Neutrophil (primary cell): Measurements from ENCODE around the gene PALLD.

ENCODE experiments used
- H3K27ac ChIP-seq: fragments of 200-600 bp; sonication (generic); 2 replicates; pipeline ENCODE4 v1.5.1; 2016; ENCODE audit warnings: mild to moderate bottlenecking, moderate library complexity
- H3K27me3 ChIP-seq: fragments of 200-600 bp; sonication (generic); 2 replicates; pipeline ENCODE4 v1.6.0; 2016; ENCODE audit warnings: mild to moderate bottlenecking
- H3K36me3 ChIP-seq: fragments of 200-600 bp; sonication (generic); 2 replicates; pipeline ENCODE4 v1.5.1; 2017
- H3K4me1 ChIP-seq, 2 experiments: fragments of 200-600 bp in 1 of 2; sonication (generic) in 1 of 2; 1 replicate in 1 of 2; 2 replicates in 1 of 2; pipeline versions ENCODE4 v1.5.1 to v1.6.1; 2013 to 2016; ENCODE audit warnings: low read depth in 1 of 2, low read length in 1 of 2, mild to moderate bottlenecking in 1 of 2, moderate library complexity in 1 of 2; ENCODE audit not compliant: control insufficient read depth in 1 of 2, insufficient read depth in 1 of 2
- H3K4me3 ChIP-seq, 2 experiments: fragments of 200-600 bp in 1 of 2; sonication (generic) in 1 of 2; 1 replicate in 1 of 2; 2 replicates in 1 of 2; pipeline ENCODE4 v1.5.1; 2013 to 2016; ENCODE audit warnings: low read depth in 1 of 2, low read length in 1 of 2, mild to moderate bottlenecking in 1 of 2, moderate library complexity in 1 of 2
- H3K9me3 ChIP-seq: fragments of 200-600 bp; sonication (generic); 2 replicates; pipeline ENCODE4 v1.5.1; 2016
- TF ChIP-seq, protein P1 (sequence below): fragments of 200-600 bp; sonication (generic); IDR thresholded peaks from 2 replicates; pipeline ENCODE4 v1.5.1; 2016; ENCODE audit warnings: antibody characterized with exemption

Gene PALLD

DNA sequence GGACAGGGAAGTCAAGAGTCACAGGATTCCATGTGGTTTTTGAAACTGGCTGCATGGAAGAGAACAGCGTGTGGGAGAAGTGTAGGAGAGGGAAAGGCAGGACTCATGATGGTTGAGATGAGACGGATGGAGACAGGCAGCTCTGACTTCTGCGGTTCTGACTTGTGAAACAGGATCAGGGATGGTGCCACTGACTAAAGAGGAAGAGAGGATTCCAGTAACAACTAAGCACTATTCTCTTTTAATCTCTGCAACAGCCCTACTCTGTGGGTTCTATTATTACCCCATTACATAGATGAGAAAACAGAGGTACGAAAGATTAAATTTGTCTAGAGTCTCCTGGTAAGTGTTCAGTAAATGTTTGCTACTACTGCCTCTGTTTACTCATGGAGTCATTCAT lies 356.9 kb downstream of the PALLD start:
- Histone ChIP-seq H3K27ac (no peak overlapping the region), H3K9me3 (no peaks in the 10 kb centered on the region), H3K4me1 (peaks cover 11 to 20% of the 10 kb centered on the region in 2 experiments), H3K27me3 (no peaks in the 10 kb centered on the region), H3K4me3 (no peak overlapping the region), H3K36me3 (no peaks in the 10 kb centered on the region)
- TF ChIP-seq, protein P1, sequence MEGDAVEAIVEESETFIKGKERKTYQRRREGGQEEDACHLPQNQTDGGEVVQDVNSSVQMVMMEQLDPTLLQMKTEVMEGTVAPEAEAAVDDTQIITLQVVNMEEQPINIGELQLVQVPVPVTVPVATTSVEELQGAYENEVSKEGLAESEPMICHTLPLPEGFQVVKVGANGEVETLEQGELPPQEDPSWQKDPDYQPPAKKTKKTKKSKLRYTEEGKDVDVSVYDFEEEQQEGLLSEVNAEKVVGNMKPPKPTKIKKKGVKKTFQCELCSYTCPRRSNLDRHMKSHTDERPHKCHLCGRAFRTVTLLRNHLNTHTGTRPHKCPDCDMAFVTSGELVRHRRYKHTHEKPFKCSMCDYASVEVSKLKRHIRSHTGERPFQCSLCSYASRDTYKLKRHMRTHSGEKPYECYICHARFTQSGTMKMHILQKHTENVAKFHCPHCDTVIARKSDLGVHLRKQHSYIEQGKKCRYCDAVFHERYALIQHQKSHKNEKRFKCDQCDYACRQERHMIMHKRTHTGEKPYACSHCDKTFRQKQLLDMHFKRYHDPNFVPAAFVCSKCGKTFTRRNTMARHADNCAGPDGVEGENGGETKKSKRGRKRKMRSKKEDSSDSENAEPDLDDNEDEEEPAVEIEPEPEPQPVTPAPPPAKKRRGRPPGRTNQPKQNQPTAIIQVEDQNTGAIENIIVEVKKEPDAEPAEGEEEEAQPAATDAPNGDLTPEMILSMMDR: no peak

DNA sequence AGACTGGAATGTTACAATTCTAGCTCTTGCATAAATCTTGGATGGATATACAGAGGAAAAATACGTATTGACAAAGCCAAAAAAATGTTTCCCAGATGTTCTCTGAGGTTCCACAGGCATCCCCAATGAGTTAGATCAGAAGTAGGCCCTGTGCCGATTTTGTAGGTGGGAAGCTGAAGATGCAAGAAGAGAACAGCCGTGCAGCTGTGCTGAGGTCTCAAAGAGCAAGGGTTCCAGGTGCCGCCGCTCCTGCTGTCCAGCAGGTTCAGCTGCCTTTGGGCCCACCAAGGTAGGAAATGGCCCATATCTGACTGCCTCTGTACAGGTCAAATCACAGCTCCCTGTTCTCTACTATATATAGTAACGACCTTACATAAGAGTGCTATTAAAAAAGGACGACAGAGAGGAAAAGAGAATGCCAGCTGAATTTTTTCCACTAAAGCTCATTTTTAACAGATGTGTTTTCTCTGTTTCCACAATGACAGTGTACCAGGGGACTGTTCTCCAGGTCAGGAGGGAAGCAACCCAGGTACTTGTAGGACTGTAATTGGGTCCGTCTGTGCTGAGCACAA lies 357.6 kb downstream of the PALLD start:
- Histone ChIP-seq H3K9me3 (no peaks in the 10 kb centered on the region), H3K36me3 (no peaks in the 10 kb centered on the region), H3K27me3 (no peaks in the 10 kb centered on the region), H3K4me1 (peaks cover 11 to 13% of the 10 kb centered on the region in 2 experiments), H3K27ac (no peak overlapping the region), H3K4me3 (no peak overlapping the region)
- TF ChIP-seq, protein P1: no peak

DNA sequence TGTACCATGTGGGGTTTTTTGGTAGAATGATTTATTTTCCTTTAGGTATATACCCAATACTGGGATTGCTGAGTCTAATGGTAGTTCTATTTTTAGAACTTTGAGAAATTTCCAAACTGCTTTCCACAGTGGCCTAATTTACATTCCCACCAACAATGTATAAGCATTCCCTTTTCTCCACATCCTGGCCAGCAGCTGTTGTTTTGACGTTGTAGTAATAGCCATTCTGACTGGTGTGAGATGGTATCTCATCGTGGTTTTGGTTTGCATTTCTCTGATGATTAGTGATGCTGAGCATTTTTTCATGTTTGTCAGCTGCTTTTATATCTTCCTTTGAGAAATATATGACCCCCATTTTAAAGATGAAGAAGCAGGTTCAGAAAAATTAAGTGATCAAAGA lies 359.5 kb downstream of the PALLD start:
- no peak overlapping the region for H3K4me3 ChIP-seq
- no peaks in the 10 kb centered on the region for H3K27me3 ChIP-seq
- H3K36me3 ChIP-seq: no peaks in the 10 kb centered on the region
- no peak overlapping the region for H3K27ac ChIP-seq
- TF ChIP-seq, protein P1: no peak
- H3K4me1 ChIP-seq: peaks cover 11 to 13% of the 10 kb centered on the region in 2 experiments
- no peaks in the 10 kb centered on the region for H3K9me3 ChIP-seq

DNA sequence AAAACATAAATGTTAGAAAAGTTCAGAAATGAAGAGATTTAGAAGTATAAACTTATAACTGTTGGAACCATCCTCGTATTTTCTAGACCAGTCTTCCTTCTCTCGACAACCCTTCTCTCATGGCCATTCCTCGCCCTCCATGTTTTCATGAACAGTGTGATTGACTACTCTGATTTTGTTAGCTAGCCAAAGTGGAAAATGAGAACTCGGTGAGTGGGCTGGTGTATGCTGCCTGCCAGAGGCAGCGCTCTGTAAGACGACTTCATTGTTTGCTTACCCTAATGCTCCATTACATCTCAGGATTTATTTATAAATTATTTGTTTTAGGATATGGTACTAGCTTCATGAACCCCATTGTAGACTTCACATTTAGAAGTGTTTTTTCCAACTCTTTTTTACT lies 360.2 kb downstream of the PALLD start:
- peaks cover 11 to 13% of the 10 kb centered on the region in 2 experiments for H3K4me1 ChIP-seq
- no peaks in the 10 kb centered on the region for H3K9me3 ChIP-seq
- no peaks in the 10 kb centered on the region for H3K27me3 ChIP-seq
- no peak overlapping the region for H3K27ac ChIP-seq
- no peak overlapping the region for H3K4me3 ChIP-seq
- TF ChIP-seq, protein P1: no peak
- no peaks in the 10 kb centered on the region for H3K36me3 ChIP-seq

DNA sequence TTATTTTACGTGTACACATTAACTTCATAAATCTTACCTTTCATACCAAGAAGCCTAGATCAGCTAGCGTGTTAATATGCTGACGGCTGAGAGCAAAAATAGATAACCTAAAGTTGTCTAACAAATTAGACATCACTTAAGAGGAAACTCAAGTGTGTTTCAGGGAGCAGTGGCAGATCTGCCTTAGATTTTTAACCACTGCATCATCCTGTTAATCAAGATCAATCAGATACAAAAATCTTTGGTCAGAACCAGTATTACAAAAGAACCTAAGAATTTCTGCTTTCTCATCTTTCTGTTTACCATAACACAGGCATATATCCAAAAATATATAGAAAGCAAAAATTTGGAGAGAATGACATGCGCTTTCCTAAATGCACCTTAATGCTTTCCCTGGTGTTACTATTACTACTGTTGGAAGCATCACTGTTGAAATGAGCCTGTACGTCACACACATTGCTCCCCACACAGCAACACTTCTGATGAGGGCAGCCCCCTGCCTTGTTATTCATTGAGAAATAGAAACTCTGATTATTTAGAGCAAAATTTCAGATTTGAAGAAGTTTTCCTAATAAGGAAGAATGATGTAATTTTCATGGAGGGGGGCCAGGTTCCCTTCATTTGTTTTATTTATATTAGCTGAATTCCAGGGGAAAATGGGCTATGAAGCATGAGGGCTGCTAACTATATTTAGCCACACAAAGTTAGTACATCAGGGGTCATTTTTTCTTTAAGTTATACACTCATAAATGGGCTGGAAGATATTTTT lies 360.9 kb downstream of the PALLD start:
- TF ChIP-seq, protein P1: no peak
- Histone ChIP-seq H3K4me1 (peaks cover 11 to 13% of the 10 kb centered on the region in 2 experiments), H3K27me3 (no peaks in the 10 kb centered on the region), H3K4me3 (no peak overlapping the region), H3K27ac (no peak overlapping the region), H3K9me3 (no peaks in the 10 kb centered on the region), H3K36me3 (no peaks in the 10 kb centered on the region)
